ENCODE measurements around the gene TMEM178A. TPM values are rescaled to one million over a fixed set of nuclear protein-coding genes. Genes with fewer than 3 reads are reported as not detected.
A peak's percentile ranks its signal among the peaks of the same experiment; 100 is the strongest.

The TMEM178A gene
- total and polyA plus RNA-seq, 7 donors = 0.10 to 1.6 (median 0.46) TPM

DNA sequence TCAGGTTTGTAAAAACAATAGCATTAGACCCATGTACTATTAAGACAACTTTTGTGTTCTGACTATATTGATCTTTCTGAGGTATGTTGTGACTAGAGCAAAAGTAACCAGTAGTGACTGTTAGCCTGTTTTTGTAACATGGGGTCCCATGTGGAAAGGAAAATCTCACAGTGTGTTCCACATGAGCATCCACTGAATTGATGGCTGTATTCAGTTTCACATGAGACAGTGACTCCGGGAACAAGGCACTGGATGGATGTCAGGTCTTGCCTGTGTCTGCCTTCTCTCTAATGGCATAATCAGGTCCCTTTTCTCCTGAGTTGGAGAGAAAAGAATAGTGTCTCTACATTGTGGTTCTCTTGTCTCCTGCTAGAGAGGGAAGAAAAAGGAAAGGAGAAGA lies 27.5 kb downstream of the TMEM178A start:
- no peak for DNase-seq
- ATAC-seq = no peak
- no peak overlapping the region for H3K27ac ChIP-seq
- H3K36me3 ChIP-seq (ENCODE audit: insufficient read depth in 1 of 2, low read depth in 1 of 2) = no peaks in the 10 kb centered on the region
- no peaks in the 10 kb centered on the region for H3K27me3 ChIP-seq (ENCODE audit: insufficient read depth in 3 of 3, low read length in 2 of 3)
- H3K4me3 ChIP-seq = no peak overlapping the region
- H3K9me3 ChIP-seq = peaks cover 4% of the 10 kb centered on the region
- TF ChIP-seq, protein P1, sequence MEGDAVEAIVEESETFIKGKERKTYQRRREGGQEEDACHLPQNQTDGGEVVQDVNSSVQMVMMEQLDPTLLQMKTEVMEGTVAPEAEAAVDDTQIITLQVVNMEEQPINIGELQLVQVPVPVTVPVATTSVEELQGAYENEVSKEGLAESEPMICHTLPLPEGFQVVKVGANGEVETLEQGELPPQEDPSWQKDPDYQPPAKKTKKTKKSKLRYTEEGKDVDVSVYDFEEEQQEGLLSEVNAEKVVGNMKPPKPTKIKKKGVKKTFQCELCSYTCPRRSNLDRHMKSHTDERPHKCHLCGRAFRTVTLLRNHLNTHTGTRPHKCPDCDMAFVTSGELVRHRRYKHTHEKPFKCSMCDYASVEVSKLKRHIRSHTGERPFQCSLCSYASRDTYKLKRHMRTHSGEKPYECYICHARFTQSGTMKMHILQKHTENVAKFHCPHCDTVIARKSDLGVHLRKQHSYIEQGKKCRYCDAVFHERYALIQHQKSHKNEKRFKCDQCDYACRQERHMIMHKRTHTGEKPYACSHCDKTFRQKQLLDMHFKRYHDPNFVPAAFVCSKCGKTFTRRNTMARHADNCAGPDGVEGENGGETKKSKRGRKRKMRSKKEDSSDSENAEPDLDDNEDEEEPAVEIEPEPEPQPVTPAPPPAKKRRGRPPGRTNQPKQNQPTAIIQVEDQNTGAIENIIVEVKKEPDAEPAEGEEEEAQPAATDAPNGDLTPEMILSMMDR (IDR thresholded peaks at IDR 0.05) = no peak
- H3K4me1 ChIP-seq = peaks cover 30% of the 10 kb centered on the region
- 23 to 40% (median 34%) methylated on average over 1 of the region's 1 CpG for WGBS, 3 donors
- intact Hi-C loops (cut with DNase I) = no loop called here

DNA sequence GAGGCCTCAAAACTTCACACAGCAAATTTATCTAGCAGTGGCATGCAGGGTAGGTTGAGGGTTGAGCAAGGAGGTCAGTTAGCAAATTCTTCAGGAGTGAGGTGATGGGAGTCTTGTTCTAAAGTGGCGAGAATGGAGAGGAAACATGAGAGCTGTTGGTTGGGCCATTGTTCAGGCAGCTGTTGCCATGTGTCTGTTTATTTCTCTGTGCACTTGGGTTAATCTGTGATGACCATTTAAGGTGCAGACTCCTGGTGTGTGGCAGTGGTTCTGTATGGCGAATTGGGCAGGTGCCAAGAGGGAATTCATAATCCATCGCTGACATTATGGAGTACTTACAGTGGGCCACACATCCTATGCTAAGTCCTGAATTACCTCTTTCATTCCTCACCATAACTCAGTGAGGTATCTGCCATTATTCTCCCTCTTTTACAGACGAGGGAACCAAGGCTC lies 30.4 kb downstream of the TMEM178A start:
- TF ChIP-seq, protein P1 (IDR thresholded peaks at IDR 0.05) = no peak
- no peak overlapping the region for H3K4me3 ChIP-seq
- ATAC-seq = peak; percentile 92 to 94 (median 94)
- intact Hi-C loops (cut with DNase I) = loop anchor here (5.0 kb wide), 2 partner anchors 184 to 259 kb away; partner anchors contain the start of gene MAP4K3 (in 1 of the 2)
- DNase-seq = no peak
- peaks cover 9% of the 10 kb centered on the region for H3K9me3 ChIP-seq
- WGBS, 3 donors = 27 to 53% (median 41%) methylated on average over 4 of the region's 4 CpGs
- H3K4me1 ChIP-seq = peaks cover 30% of the 10 kb centered on the region
- no peaks in the 10 kb centered on the region for H3K27me3 ChIP-seq (ENCODE audit: insufficient read depth in 3 of 3, low read length in 2 of 3)
- H3K27ac ChIP-seq = peak overlapping the region; percentile 65
- H3K36me3 ChIP-seq (ENCODE audit: insufficient read depth in 1 of 2, low read depth in 1 of 2) = no peaks in the 10 kb centered on the region

DNA sequence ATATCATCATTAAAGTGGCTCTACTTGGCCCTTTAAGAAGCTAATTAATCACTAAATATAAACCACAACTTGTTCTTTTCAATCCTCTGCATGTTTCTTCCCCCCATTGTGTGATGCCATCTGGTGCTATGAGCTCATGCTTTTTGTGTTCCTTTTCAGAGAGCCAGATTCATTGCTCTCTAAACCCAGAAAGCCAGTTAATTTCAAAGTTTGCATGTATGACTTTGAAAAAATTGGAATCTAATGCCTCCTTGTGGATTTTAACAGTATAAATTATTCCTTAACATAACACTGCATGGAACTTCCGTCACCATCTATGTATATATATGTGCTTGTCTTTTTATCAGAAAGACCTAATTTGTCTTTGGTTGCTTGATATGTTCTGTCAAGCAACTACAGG lies 31.1 kb downstream of the TMEM178A start:
- Histone ChIP-seq H3K9me3 (peaks cover 12% of the 10 kb centered on the region), H3K36me3 (ENCODE audit: insufficient read depth in 1 of 2, low read depth in 1 of 2) (no peaks in the 10 kb centered on the region), H3K27ac (peak overlapping the region; percentile 65), H3K27me3 (ENCODE audit: insufficient read depth in 3 of 3, low read length in 2 of 3) (no peaks in the 10 kb centered on the region), H3K4me1 (peaks cover 30% of the 10 kb centered on the region), H3K4me3 (no peak overlapping the region)
- TF ChIP-seq, protein P1 (IDR thresholded peaks at IDR 0.05) = peak; percentile 39
- ATAC-seq = peak; percentile 21 to 71 (median 44)
- WGBS, 3 donors = 51 to 67% (median 58%) methylated on average over 1 of the region's 1 CpG
- intact Hi-C loops (cut with DNase I) = loop anchor here (5.0 kb wide), 2 partner anchors 185 to 260 kb away; partner anchors contain the start of gene MAP4K3 (in 1 of the 2)
- DNase-seq = no peak

DNA sequence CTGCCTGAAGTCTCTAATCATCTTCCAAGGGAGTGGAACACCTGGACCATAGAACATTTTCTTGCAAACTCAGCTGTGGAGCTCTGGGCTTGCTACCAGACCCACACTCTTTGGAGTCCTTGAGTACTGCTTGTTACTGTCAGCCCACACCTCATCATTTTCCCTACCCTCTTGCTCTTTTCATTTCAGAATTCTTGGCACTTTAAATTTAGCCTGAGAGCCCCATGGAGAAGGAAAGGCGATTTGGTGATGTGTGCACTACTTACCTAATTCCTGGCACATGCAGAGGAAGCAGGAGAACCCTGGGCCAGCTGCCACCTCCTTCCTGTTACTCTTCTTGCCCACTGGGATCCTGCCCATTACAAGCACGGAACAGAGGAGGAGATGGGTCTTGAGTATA lies 31.7 kb downstream of the TMEM178A start:
- intact Hi-C loops (cut with DNase I) = loop anchor here (5.0 kb wide), 2 partner anchors 185 to 260 kb away; partner anchors contain the start of gene MAP4K3 (in 1 of the 2)
- Histone ChIP-seq H3K4me1 (peaks cover 30% of the 10 kb centered on the region), H3K36me3 (ENCODE audit: insufficient read depth in 1 of 2, low read depth in 1 of 2) (no peaks in the 10 kb centered on the region), H3K27me3 (ENCODE audit: insufficient read depth in 3 of 3, low read length in 2 of 3) (no peaks in the 10 kb centered on the region), H3K4me3 (no peak overlapping the region), H3K27ac (peak overlapping the region; percentile 65), H3K9me3 (peaks cover 16% of the 10 kb centered on the region)
- 14 to 35% (median 16%) methylated on average over 2 of the region's 2 CpGs for WGBS, 3 donors
- peak in 2 of 4 donors; percentile 31 to 36 for ATAC-seq
- TF ChIP-seq, protein P1 (IDR thresholded peaks at IDR 0.05) = no peak
- DNase-seq = peak in 1 of 2 donors; percentile 16

DNA sequence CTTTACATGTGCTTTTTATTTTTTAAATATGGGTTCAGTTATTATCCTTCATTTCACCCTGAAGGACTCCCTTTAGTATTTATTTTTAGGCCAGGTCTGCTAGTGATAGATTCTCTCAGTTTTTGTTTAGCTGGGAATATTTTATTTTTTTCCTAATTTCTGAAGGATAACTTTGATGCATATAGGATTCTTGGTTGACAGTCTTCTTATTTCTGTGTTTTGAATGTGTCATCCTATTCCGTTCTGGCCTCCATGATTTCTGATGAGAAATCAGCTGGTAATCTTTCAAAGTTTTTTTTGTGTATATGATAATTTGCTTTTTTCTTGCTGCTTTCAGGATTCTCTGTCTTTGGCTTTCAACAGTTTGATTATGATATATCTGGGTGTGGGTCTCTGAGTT lies 35.4 kb downstream of the TMEM178A start:
- ATAC-seq = no peak
- peaks cover 16% of the 10 kb centered on the region for H3K9me3 ChIP-seq
- WGBS, 3 donors = 97 to 100% (median 97%) methylated on average over 1 of the region's 1 CpG

More for the DNA sequence above, 35.4 kb downstream of the TMEM178A start:
- H3K4me1 ChIP-seq = peaks cover 17% of the 10 kb centered on the region
- no peaks in the 10 kb centered on the region for H3K36me3 ChIP-seq (ENCODE audit: insufficient read depth in 1 of 2, low read depth in 1 of 2)
- intact Hi-C loops (cut with DNase I) = no loop called here
- no peaks in the 10 kb centered on the region for H3K27me3 ChIP-seq (ENCODE audit: insufficient read depth in 3 of 3, low read length in 2 of 3)
- H3K4me3 ChIP-seq = no peak overlapping the region
- TF ChIP-seq, protein P1 (IDR thresholded peaks at IDR 0.05) = no peak
- no peak overlapping the region for H3K27ac ChIP-seq
- DNase-seq = no peak
